ENCODE results near the gene BICC1. TPM values are rescaled to one million over a fixed set of nuclear protein-coding genes. Genes with fewer than 3 reads are reported as not detected.

The BICC1 gene
- total and polyA plus RNA-seq, 2 of the 8 experiments (the other 6 are each of a cell fraction or from before 2014, with no cell fraction given): 0.20 to 0.73 TPM

- H3K9me3 ChIP-seq (ENCODE audit: insufficient read depth in 2 of 2, low read depth in 1 of 2, low read length in 1 of 2): no peaks in the 10 kb centered on the region
- no peak overlapping the region for H3K56ac ChIP-seq (replicated peaks; ENCODE audit: insufficient read length, low read depth, low read length)
- DNase-seq (ENCODE audit: low read depth in 1 of 2, low spot score in 2 of 2): no peak
- H3K4ac ChIP-seq (replicated peaks; ENCODE audit: insufficient read length, low read depth, low read length): no peak overlapping the region
- H4K91ac ChIP-seq (replicated peaks; ENCODE audit: insufficient read length, low read length): no peak overlapping the region
- CTCF ChIA-PET (ENCODE audit: partially characterized antibody): no interaction called here
- no peaks in the 10 kb centered on the region for H3K23me2 ChIP-seq (ENCODE audit: low read depth, low read length)
- no peak overlapping the region for H2AFZ ChIP-seq (ENCODE audit: low read length)
- no peak overlapping the region for H3K9ac ChIP-seq (replicated peaks in 1 of 4; ENCODE audit: extremely low read depth in 1 of 4, low read depth in 3 of 4, low read length in 3 of 4)
- no peak overlapping the region for H3K27ac ChIP-seq (ENCODE audit: low read depth, low read length)
- H3K36me3 ChIP-seq (ENCODE audit: control insufficient read depth in 2 of 4, insufficient read depth in 4 of 4, low read length in 3 of 4): no peaks in the 10 kb centered on the region
- no peak overlapping the region for H2AK5ac ChIP-seq (ENCODE audit: low read depth, low read length)
- no peak overlapping the region for H2BK20ac ChIP-seq (ENCODE audit: low read length)
- TF ChIP-seq SUZ12 (IDR thresholded peaks at IDR 0.05; ENCODE audit: low read length): no peak
- peak; percentile 38; the same call in 1 of the 2 replicates for TF ChIP-seq MAFK (IDR thresholded peaks at IDR 0.05; ENCODE audit: low read depth, low read length)
- TF ChIP-seq GABPA (IDR thresholded peaks at IDR 0.05; ENCODE audit: borderline replicate concordance, insufficient read depth, low read length): no peak
- no peak overlapping the region for H4K8ac ChIP-seq (ENCODE audit: extremely low read depth, insufficient read depth, low read length)
- H3K79me2 ChIP-seq (ENCODE audit: control insufficient read depth in 1 of 2, insufficient read depth in 2 of 2, low read length in 2 of 2): no peaks in the 10 kb centered on the region
- H4K5ac ChIP-seq (ENCODE audit: insufficient read length, low read depth, low read length): no peak overlapping the region
- no peaks in the 10 kb centered on the region for H3K27me3 ChIP-seq (replicated peaks in 1 of 4; ENCODE audit: control insufficient read depth in 3 of 4, extremely low read depth in 1 of 4, insufficient read depth in 3 of 4, low read length in 3 of 4)
- no peak overlapping the region for H3K23ac ChIP-seq (ENCODE audit: insufficient read length)
- H4K20me1 ChIP-seq (replicated peaks in 1 of 2; ENCODE audit: control insufficient read depth in 1 of 2, insufficient read depth in 2 of 2, low read length in 2 of 2): no peaks in the 10 kb centered on the region
- no peak overlapping the region for H2BK120ac ChIP-seq (replicated peaks; ENCODE audit: low read depth, low read length)
- no peak overlapping the region for H2BK5ac ChIP-seq (ENCODE audit: low read depth, low read length)
- WGBS, 2 experiments (ENCODE audit: extremely low coverage in 1 of 2, insufficient coverage in 1 of 2, insufficient read length in 1 of 2, insufficient replicate concordance in 2 of 2, low coverage in 1 of 2, low lambda C conversion rate in 2 of 2, missing lambda C conversion rate in 1 of 2): 83% methylated on average over 1 of the region's 1 CpG; no CpG with 5 or more reads in 1 of the 2 experiments
- no peak overlapping the region for H3K18ac ChIP-seq (ENCODE audit: extremely low read depth, low read length)
- no peak overlapping the region for H2BK15ac ChIP-seq (ENCODE audit: low read length)
- no peak for FAIRE-seq
- H3K4me1 ChIP-seq (replicated peaks in 1 of 4; ENCODE audit: control insufficient read depth in 3 of 4, insufficient read depth in 4 of 4, low read length in 3 of 4): no peaks in the 10 kb centered on the region
- H3K4me2 ChIP-seq (ENCODE audit: insufficient read depth in 1 of 2, low read depth in 2 of 2, low read length in 2 of 2): no peak overlapping the region
- no peak overlapping the region for H3K4me3 ChIP-seq (ENCODE audit: extremely low read depth in 1 of 4, insufficient read depth in 2 of 4, low read depth in 3 of 4, low read length in 4 of 4)
- no peak overlapping the region for H2BK12ac ChIP-seq (ENCODE audit: low read depth, low read length)
- no peak overlapping the region for H3K14ac ChIP-seq (ENCODE audit: insufficient read length)
- POLR2A ChIA-PET (ENCODE audit: partially characterized antibody): no interaction called here
- no peaks in the 10 kb centered on the region for H3K79me1 ChIP-seq (ENCODE audit: low read depth, low read length)
Observed at GRCh38 chr10:58544135-58544534, 31.5 kb downstream of the BICC1 start.
